H1 (cell line): ENCODE measurements around the gene ABHD15. TPM values are rescaled to one million over a fixed set of nuclear protein-coding genes. Genes with fewer than 3 reads are reported as not detected.

Source experiments
- RBBP5 ChIP-seq: IDR thresholded peaks from 2 replicates; pipeline ENCODE4 v1.7.1; 2012; ENCODE audit warnings: low read depth, mild to moderate bottlenecking, inconsistent platforms, low read length, moderate library complexity, borderline replicate concordance
- ZNF274 ChIP-seq: IDR thresholded peaks from 2 replicates; pipeline ENCODE4 v1.7.0; 2012; ENCODE audit warnings: low read length, borderline replicate concordance; ENCODE audit errors: extremely low read depth
- polyA plus RNA-seq, 7 experiments: library from polyadenylated mRNA; depleted of rRNA in 3 of 7; stranded (reverse) in 5 of 7; unstranded in 2 of 7; fragments of >200 nt in 5 of 7; fragments of 200-250 nt in 2 of 7; gene quantifications; 1 replicate in 5 of 7; 2 replicates in 1 of 7; 4 replicates in 1 of 7; pipeline versions ENCODE4 v1.2.1 to v1.2.3, GENCODE V29; 2011 to 2013; ENCODE audit warnings: missing spikeins in 2 of 7, mixed read lengths in 2 of 7
- total RNA-seq: library from RNA; stranded (reverse); fragmentation: NEBNext Ultra II Directional; extraction: Animal tissue kit (Norgen Biotek cat#: 25700); gene quantifications from 2 replicates; pipeline ENCODE4 v1.2.1, GENCODE V29; 2021

Gene ABHD15
- total and polyA plus RNA-seq, 2 of the 8 experiments (the other 6 are each of a cell fraction or from before 2014, with no cell fraction given): 0.88 to 1.7 TPM

- TF ChIP-seq RBBP5: no peak
- no peak for TF ChIP-seq ZNF274
These were observed 8.8 kb upstream of the ABHD15 start (continued) for GRCh38 chr17:29575511-29576213.
